BJ (cell line): ENCODE data around the gene WFS1. TPM values are rescaled to one million over a fixed set of nuclear protein-coding genes. Genes with fewer than 3 reads are reported as not detected.

Experiments
- CTCF ChIA-PET: fragments of 350-600 bp; formaldehyde crosslinking; extraction: SDS; loops from one replicate; lab custom pipeline; 2021; ENCODE audit warnings: antibody characterized with exemption, inconsistent platforms; lab: Yijun Ruan, JAX
- POLR2A ChIA-PET: fragments of 300-600 bp; sonication (Branson Sonifier 250); formaldehyde crosslinking; extraction: SDS; loops from one replicate; lab custom pipeline; 2021; ENCODE audit warnings: antibody characterized with exemption; lab: Charles Lee
- DNase-seq: peaks from one replicate; pipeline ENCODE4 v3.0.0-alpha.2; 2011; ENCODE audit warnings: low read depth
- H3K27me3 ChIP-seq: 2 replicates; pipeline ENCODE4 v1.6.0; 2011; ENCODE audit warnings: low read length; ENCODE audit not compliant: control insufficient read depth, insufficient read depth
- H3K36me3 ChIP-seq: 2 replicates; pipeline ENCODE4 v1.5.1; 2011; ENCODE audit warnings: low read length; ENCODE audit not compliant: control insufficient read depth, insufficient read depth
- H3K4me3 ChIP-seq: 2 replicates; pipeline ENCODE4 v1.5.1; 2011; ENCODE audit warnings: low read depth, mild to moderate bottlenecking, control low read depth, low read length
- polyA plus RNA-seq: library from polyadenylated mRNA; depleted of rRNA; stranded (reverse); fragments of >200 nt; gene quantifications from 2 replicates; pipeline ENCODE4 v1.2.3, GENCODE V29; 2011
- TF ChIP-seq, protein P1 (sequence below): IDR thresholded peaks from 2 replicates; pipeline ENCODE4 v1.5.1; 2011; ENCODE audit warnings: low read depth, mild to moderate bottlenecking, control low read depth, inconsistent platforms, low read length, moderate library complexity; ENCODE audit not compliant: insufficient read depth

WFS1 gene
- polyA plus RNA-seq, 1 experiment = 66.4 TPM

DNA sequence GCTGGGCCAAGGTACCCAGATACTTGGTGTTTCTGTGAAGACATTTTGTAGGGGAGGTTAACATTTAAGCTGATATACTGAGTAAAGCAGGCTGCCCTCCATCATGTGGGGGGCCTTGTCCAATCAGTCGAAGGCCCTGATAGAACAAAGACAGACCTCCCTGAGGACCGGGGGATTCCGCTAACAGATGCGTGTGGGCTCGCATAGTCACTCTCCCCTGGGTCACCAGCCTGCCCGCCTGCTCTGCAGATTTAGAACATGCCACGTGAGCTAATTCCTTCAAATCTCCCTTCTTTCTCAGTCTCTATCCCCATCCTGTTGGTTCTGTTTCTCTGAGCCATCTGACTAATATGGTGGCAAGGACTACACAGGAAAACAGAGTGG is 60.7 kb downstream of the WFS1 start:
- TF ChIP-seq, protein P1, sequence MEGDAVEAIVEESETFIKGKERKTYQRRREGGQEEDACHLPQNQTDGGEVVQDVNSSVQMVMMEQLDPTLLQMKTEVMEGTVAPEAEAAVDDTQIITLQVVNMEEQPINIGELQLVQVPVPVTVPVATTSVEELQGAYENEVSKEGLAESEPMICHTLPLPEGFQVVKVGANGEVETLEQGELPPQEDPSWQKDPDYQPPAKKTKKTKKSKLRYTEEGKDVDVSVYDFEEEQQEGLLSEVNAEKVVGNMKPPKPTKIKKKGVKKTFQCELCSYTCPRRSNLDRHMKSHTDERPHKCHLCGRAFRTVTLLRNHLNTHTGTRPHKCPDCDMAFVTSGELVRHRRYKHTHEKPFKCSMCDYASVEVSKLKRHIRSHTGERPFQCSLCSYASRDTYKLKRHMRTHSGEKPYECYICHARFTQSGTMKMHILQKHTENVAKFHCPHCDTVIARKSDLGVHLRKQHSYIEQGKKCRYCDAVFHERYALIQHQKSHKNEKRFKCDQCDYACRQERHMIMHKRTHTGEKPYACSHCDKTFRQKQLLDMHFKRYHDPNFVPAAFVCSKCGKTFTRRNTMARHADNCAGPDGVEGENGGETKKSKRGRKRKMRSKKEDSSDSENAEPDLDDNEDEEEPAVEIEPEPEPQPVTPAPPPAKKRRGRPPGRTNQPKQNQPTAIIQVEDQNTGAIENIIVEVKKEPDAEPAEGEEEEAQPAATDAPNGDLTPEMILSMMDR = no peak
- Histone ChIP-seq H3K4me3 (no peak overlapping the region), H3K36me3 (no peaks in the 10 kb centered on the region), H3K27me3 (peaks cover 3% of the 10 kb centered on the region; the same call in 1 of the 2 replicates)
- no peak for DNase-seq
- ChIA-PET POLR2A (no interaction called here), CTCF (interaction anchor here (1.0 to 14.2 kb wide), 12 partner anchors 7 to 216 kb away, joined by 3 to 496 read pairs (median 6); partner anchors contain the start of gene WFS1)

DNA sequence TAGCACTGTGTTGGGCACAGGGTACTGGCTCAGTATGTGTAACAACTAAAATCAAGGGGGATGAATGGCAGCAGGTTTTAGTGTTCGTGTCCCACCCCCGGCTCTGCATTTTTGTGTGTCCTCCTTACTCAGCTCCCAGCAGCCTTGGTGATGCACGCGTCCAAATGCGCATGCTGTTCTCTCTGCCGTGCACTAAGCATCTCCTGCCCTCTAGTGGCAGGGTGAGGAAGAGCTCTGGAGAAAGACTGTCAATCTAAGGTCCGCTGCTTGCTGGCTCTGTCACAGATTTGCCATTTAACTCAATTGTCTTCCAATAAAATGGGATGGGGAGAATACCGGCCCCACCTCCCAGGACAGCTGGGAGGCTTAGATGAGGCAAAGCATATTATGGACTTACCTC is 61.4 kb downstream of the WFS1 start:
- POLR2A ChIA-PET = no interaction called here

DNA sequence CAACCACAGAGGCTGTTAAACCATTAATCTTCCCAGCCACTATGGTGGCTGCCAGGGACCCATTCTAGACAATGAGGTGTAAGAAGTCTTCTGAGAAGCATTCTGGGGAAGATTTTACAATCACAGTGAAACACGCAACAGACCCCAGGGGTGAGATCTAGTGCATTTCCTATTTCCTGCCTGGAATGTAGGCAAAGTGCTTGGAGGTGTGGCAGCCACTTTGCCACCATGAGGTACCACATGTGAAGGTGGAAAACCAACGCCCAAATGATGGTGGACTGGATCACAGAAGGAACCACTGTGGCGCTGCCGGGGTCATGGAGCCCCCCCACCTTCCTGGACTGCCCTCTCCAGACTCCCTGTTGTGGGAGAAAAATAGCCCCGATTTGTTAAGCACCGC is 61.8 kb downstream of the WFS1 start:
- TF ChIP-seq, protein P1 = no peak
- no peak for DNase-seq
- ChIA-PET POLR2A (no interaction called here), CTCF (interaction anchor here (0.8 to 14.2 kb wide), 21 partner anchors 9 to 333 kb away, joined by 3 to 496 read pairs (median 4); partner anchors contain the start of gene WFS1)
- H3K4me3 ChIP-seq = no peak overlapping the region
- H3K27me3 ChIP-seq = peaks cover 3% of the 10 kb centered on the region; the same call in 1 of the 2 replicates
- no peaks in the 10 kb centered on the region for H3K36me3 ChIP-seq

More for the DNA sequence above, 61.4 kb downstream of the WFS1 start:
- Histone ChIP-seq H3K4me3 (no peak overlapping the region), H3K27me3 (peaks cover 3% of the 10 kb centered on the region; the same call in 1 of the 2 replicates), H3K36me3 (no peaks in the 10 kb centered on the region)
- CTCF ChIA-PET = interaction anchor here (1.0 to 14.2 kb wide), 12 partner anchors 8 to 215 kb away, joined by 3 to 496 read pairs (median 6); partner anchors contain the start of gene WFS1
- TF ChIP-seq, protein P1 = peak; percentile 73
- DNase-seq = no peak

DNA sequence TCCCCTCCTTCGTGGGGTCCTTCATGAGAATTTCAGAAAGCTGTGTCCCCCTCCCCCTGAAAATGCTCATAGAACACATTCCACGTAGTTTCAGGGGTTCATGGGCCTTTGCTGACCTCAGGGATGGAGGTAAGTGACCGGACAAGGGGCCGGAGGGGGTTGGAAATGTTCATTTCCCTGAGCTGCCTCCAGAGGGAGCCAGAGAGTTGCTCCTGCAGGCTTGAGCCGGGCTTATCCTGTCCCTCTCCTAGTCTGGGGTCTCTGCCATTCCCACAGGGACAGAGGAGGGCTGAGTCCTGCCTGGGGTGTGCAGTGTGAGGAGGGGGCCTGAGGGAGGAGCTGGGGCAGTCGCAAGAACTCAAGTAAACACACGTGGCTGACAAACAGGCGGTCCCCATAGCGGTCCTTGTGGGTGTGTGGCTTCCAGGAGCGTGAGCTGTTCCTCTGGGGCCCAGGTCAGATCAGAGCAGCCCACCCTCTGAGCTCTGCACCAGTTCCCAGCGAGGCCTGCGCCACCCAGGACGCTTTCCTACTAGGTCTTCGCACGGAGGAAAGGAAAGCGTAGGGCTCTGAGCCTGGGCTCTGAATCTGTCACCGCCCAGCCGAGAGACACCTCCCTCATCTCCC is 62.5 kb downstream of the WFS1 start:
- no peaks in the 10 kb centered on the region for H3K36me3 ChIP-seq
- H3K4me3 ChIP-seq = no peak overlapping the region
- ChIA-PET CTCF (interaction anchor here (0.6 to 14.2 kb wide), 23 partner anchors 9 to 555 kb away, joined by 3 to 496 read pairs (median 4); partner anchors contain the start of gene WFS1), POLR2A (no interaction called here)
- TF ChIP-seq, protein P1 = peak; percentile 86
- DNase-seq = no peak
- peaks cover 3% of the 10 kb centered on the region; the same call in 1 of the 2 replicates for H3K27me3 ChIP-seq

DNA sequence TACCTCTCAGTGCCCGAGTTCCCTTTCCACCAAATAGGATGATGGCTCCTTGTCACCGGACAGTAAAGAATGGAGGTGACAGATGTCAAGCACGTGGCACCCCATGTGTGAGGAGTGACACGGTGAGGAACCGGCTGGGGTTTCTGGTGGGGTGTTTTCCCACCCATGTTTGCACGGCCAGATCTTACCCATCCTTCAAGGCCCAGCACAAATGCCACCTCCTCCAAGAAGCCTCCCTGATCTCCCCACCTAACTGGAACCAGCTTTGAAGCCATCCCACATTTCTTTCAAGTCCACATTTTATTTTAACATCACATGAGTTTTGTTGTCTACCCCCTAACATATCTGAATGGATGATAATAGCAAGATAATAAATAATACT is 63.0 kb downstream of the WFS1 start:
- Histone ChIP-seq H3K4me3 (no peak overlapping the region), H3K36me3 (no peaks in the 10 kb centered on the region), H3K27me3 (peaks cover 3% of the 10 kb centered on the region; the same call in 1 of the 2 replicates)
- ChIA-PET CTCF (interaction anchor here (0.6 to 14.2 kb wide), 13 partner anchors 10 to 555 kb away, joined by 3 to 496 read pairs (median 5); partner anchors contain the start of gene WFS1), POLR2A (no interaction called here)
- TF ChIP-seq, protein P1 = no peak
- no peak for DNase-seq
